ENCODE data around the gene DIS3L.
"Not testable (repeated sequence)": the region's sequence is repeated elsewhere in the genome, so short reads cannot be mapped to it uniquely, and the experiment has no call there.

DNA sequence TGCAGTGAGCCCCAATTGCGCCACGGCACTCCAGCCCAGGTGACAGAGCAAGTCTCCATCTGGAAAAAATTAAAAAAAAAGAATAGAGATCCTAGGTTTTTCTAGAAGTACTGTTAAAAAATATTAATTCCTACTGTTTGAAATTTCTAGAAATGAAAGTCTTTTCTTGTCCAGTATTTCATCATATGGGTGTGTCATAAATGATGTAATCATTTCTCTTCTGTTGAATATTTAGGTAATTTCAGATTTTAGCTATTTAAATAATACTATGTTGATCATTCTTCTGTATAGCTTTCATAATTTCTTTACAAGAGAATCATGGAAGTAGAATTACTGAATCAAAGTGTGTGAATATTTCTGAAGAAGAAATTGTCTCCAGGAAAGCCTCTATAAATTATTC lies 88.0 kb downstream of the DIS3L start:
- TF ChIP-seq BHLHE40 (IDR thresholded peaks at IDR 0.05; ENCODE audit: low read depth, low read length); CHD1 (IDR thresholded peaks at IDR 0.05; ENCODE audit: low read depth, low read length); POLR2A (IDR thresholded peaks at IDR 0.05; ENCODE audit: low read depth, low read length); RAD21 (IDR thresholded peaks at IDR 0.05; ENCODE audit: low read length); FOS (IDR thresholded peaks at IDR 0.05; ENCODE audit: low read depth, low read length); CEBPB (IDR thresholded peaks at IDR 0.05; ENCODE audit: low read depth, low read length); NFE2L2 (IDR thresholded peaks at IDR 0.05; ENCODE audit: low read depth, low read length); MXI1 (IDR thresholded peaks at IDR 0.05; ENCODE audit: borderline replicate concordance, low read depth, low read length); RFX5 (IDR thresholded peaks at IDR 0.05; ENCODE audit: low read depth, low read length): not testable (repeated sequence)
- TF ChIP-seq, protein P1, sequence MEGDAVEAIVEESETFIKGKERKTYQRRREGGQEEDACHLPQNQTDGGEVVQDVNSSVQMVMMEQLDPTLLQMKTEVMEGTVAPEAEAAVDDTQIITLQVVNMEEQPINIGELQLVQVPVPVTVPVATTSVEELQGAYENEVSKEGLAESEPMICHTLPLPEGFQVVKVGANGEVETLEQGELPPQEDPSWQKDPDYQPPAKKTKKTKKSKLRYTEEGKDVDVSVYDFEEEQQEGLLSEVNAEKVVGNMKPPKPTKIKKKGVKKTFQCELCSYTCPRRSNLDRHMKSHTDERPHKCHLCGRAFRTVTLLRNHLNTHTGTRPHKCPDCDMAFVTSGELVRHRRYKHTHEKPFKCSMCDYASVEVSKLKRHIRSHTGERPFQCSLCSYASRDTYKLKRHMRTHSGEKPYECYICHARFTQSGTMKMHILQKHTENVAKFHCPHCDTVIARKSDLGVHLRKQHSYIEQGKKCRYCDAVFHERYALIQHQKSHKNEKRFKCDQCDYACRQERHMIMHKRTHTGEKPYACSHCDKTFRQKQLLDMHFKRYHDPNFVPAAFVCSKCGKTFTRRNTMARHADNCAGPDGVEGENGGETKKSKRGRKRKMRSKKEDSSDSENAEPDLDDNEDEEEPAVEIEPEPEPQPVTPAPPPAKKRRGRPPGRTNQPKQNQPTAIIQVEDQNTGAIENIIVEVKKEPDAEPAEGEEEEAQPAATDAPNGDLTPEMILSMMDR (conservative IDR thresholded peaks at IDR 0.05; ENCODE audit: low read depth, low read length): not testable (repeated sequence)
- TF ChIP-seq, protein P2, sequence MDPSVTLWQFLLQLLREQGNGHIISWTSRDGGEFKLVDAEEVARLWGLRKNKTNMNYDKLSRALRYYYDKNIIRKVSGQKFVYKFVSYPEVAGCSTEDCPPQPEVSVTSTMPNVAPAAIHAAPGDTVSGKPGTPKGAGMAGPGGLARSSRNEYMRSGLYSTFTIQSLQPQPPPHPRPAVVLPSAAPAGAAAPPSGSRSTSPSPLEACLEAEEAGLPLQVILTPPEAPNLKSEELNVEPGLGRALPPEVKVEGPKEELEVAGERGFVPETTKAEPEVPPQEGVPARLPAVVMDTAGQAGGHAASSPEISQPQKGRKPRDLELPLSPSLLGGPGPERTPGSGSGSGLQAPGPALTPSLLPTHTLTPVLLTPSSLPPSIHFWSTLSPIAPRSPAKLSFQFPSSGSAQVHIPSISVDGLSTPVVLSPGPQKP (IDR thresholded peaks at IDR 0.05; ENCODE audit: borderline replicate concordance, low read depth, low read length): not testable (repeated sequence)
- TF ChIP-seq, protein P3, sequence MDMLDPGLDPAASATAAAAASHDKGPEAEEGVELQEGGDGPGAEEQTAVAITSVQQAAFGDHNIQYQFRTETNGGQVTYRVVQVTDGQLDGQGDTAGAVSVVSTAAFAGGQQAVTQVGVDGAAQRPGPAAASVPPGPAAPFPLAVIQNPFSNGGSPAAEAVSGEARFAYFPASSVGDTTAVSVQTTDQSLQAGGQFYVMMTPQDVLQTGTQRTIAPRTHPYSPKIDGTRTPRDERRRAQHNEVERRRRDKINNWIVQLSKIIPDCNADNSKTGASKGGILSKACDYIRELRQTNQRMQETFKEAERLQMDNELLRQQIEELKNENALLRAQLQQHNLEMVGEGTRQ (IDR thresholded peaks at IDR 0.05; ENCODE audit: low read depth, low read length): not testable (repeated sequence)

Measured in IMR-90 (cell line).